AG04450 (cell line): Measurements from ENCODE around the gene TMEM125. TPM values are rescaled to one million over a fixed set of nuclear protein-coding genes. Genes with fewer than 3 reads are reported as not detected.

ENCODE experiments used
- CTCF ChIA-PET: fragments of 300-600, 350-600 bp; formaldehyde crosslinking; extraction: SDS; loops from one replicate; lab custom pipeline; 2022; ENCODE audit warnings: antibody characterized with exemption, inconsistent platforms; lab: Charles Lee
- POLR2A ChIA-PET: fragments of 350-600 bp; formaldehyde crosslinking; extraction: SDS; loops from one replicate; lab custom pipeline; 2021; ENCODE audit warnings: antibody characterized with exemption, inconsistent platforms; lab: Yijun Ruan, JAX
- DNase-seq: peaks from one replicate; pipeline ENCODE4 v3.0.0-alpha.2; 2011; ENCODE audit warnings: low read depth, low spot score
- H3K27ac ChIP-seq: one replicate; pipeline ENCODE4 v1.5.1; 2012; ENCODE audit warnings: low read depth, low read length, control low read depth
- H3K27me3 ChIP-seq: one replicate; pipeline ENCODE4 v1.6.0; 2012; ENCODE audit warnings: low read length; ENCODE audit not compliant: control insufficient read depth, insufficient read depth
- H3K4me3 ChIP-seq: 2 replicates; pipeline ENCODE4 v1.5.1; 2011; ENCODE audit warnings: mild to moderate bottlenecking, low read depth, low read length, control low read depth
- H3K9me3 ChIP-seq: 2 replicates; pipeline ENCODE4 v1.5.1; 2012; ENCODE audit warnings: low read length; ENCODE audit not compliant: control insufficient read depth, insufficient read depth
- CTCF ChIP-seq: IDR thresholded peaks from 2 replicates; pipeline ENCODE4 v1.5.1; 2011; ENCODE audit warnings: low read depth, low read length, control low read depth, inconsistent platforms
- polyA plus RNA-seq: library from polyadenylated mRNA; depleted of rRNA; stranded (reverse); fragments of >200 nt; gene quantifications from 2 replicates; pipeline ENCODE4 v1.2.3, GENCODE V29; 2011

TMEM125 gene
- polyA plus RNA-seq, 1 experiment, result not detected

- no peak for TF ChIP-seq CTCF
- Histone ChIP-seq H3K27me3 (peaks cover 14% of the 10 kb centered on the region), H3K4me3 (no peak overlapping the region), H3K9me3 (no peaks in the 10 kb centered on the region; the same call in 1 of the 2 replicates), H3K27ac (no peak overlapping the region)
- ChIA-PET CTCF (no interaction called here), POLR2A (no interaction called here)
- DNase-seq, result no peak
These were observed 6.2 kb downstream of the TMEM125 start for GRCh38 chr1:43275826-43276620.

GRCh38 chr1:43276673-43277072, 6.9 kb downstream of the TMEM125 start:
- Histone ChIP-seq H3K27ac (no peak overlapping the region), H3K9me3 (no peaks in the 10 kb centered on the region; the same call in 1 of the 2 replicates), H3K4me3 (no peak overlapping the region), H3K27me3 (peaks cover 14% of the 10 kb centered on the region)
- no peak for DNase-seq
- POLR2A ChIA-PET, result no interaction called here
- CTCF ChIA-PET, result no interaction called here
- TF ChIP-seq CTCF, result no peak

GRCh38 chr1:43277116-43277876, 7.5 kb downstream of the TMEM125 start:
- POLR2A ChIA-PET, result no interaction called here
- CTCF ChIA-PET, result no interaction called here

GRCh38 chr1:43279161-43279560, 9.4 kb downstream of the TMEM125 start:
- H3K27me3 ChIP-seq, result peaks cover 14% of the 10 kb centered on the region
- no peaks in the 10 kb centered on the region; the same call in 1 of the 2 replicates for H3K9me3 ChIP-seq
- POLR2A ChIA-PET, result no interaction called here
- no peak for DNase-seq
- H3K4me3 ChIP-seq, result no peak overlapping the region
- no peak overlapping the region for H3K27ac ChIP-seq
- CTCF ChIA-PET, result no interaction called here
- TF ChIP-seq CTCF, result no peak

More at GRCh38 chr1:43277116-43277876, 7.5 kb downstream of the TMEM125 start:
- TF ChIP-seq CTCF, result no peak
- Histone ChIP-seq H3K9me3 (no peaks in the 10 kb centered on the region; the same call in 1 of the 2 replicates), H3K27me3 (peaks cover 14% of the 10 kb centered on the region), H3K4me3 (no peak overlapping the region), H3K27ac (no peak overlapping the region)
- DNase-seq, result no peak

GRCh38 chr1:43279666-43280065, 9.9 kb downstream of the TMEM125 start:
- ChIA-PET POLR2A (no interaction called here), CTCF (no interaction called here)
- no peaks in the 10 kb centered on the region; the same call in 1 of the 2 replicates for H3K9me3 ChIP-seq
- DNase-seq, result no peak
- H3K4me3 ChIP-seq, result no peak overlapping the region
- peaks cover 16% of the 10 kb centered on the region for H3K27me3 ChIP-seq
- no peak for TF ChIP-seq CTCF
- no peak overlapping the region for H3K27ac ChIP-seq
